MM.1S (cell line): ENCODE measurements around the gene PIWIL1.

Experiments
- DNase-seq: peaks from one replicate; pipeline ENCODE4 v3.0.0-alpha.2; 2015
- H2AFZ ChIP-seq: fragments of 300-600 bp; sonication (generic); 2 replicates; pipeline ENCODE4 v1.6.0; 2016; ENCODE audit warnings: antibody characterized with exemption, low read length
- H3F3A ChIP-seq: fragments of 300-600 bp; sonication (generic); 2 replicates; pipeline ENCODE4 v1.6.1; 2016; ENCODE audit warnings: mild to moderate bottlenecking, antibody characterized with exemption, low read length, moderate library complexity, mixed read lengths; ENCODE audit not compliant: insufficient read depth
- H3K27ac ChIP-seq: fragments of 300-600 bp; sonication (generic); 2 replicates; pipeline ENCODE4 v1.5.1; 2016; ENCODE audit warnings: mild to moderate bottlenecking, low read length
- H3K27me3 ChIP-seq: fragments of 300-600 bp; sonication (generic); replicated peaks from 2 replicates; pipeline ENCODE4 v1.6.0; 2016; ENCODE audit warnings: low read length; ENCODE audit not compliant: insufficient read depth
- H3K36me3 ChIP-seq: fragments of 300-600 bp; sonication (generic); replicated peaks from 2 replicates; pipeline ENCODE4 v1.6.1; 2016; ENCODE audit warnings: mild to moderate bottlenecking, low read length, mixed read lengths; ENCODE audit not compliant: insufficient read depth
- H3K4me1 ChIP-seq: fragments of 300-600 bp; sonication (generic); 2 replicates; pipeline ENCODE4 v1.6.1; 2016; ENCODE audit warnings: low read length, mixed read lengths
- H3K4me2 ChIP-seq: fragments of 300-600 bp; sonication (generic); 2 replicates; pipeline ENCODE4 v1.6.0; 2016; ENCODE audit warnings: low read depth, low read length
- H3K4me3 ChIP-seq: fragments of 300-600 bp; sonication (generic); 2 replicates; pipeline ENCODE4 v1.5.1; 2016; ENCODE audit warnings: low read length, mixed read lengths
- H3K79me2 ChIP-seq: fragments of 300-600 bp; sonication (generic); 2 replicates; pipeline ENCODE4 v1.6.1; 2016; ENCODE audit warnings: mixed run types, low read length, mixed read lengths
- H3K9ac ChIP-seq: fragments of 300-600 bp; sonication (generic); 2 replicates; pipeline ENCODE4 v1.6.1; 2016; ENCODE audit warnings: low read length, mixed read lengths
- H3K9me2 ChIP-seq: fragments of 300-600 bp; sonication (generic); replicated peaks from 2 replicates; pipeline ENCODE4 v1.6.1; 2016; ENCODE audit warnings: mild to moderate bottlenecking, low read length, mixed read lengths; ENCODE audit not compliant: insufficient read depth
- H3K9me3 ChIP-seq: fragments of 300-600 bp; sonication (generic); replicated peaks from 2 replicates; pipeline ENCODE4 v1.6.1; 2016; ENCODE audit warnings: mild to moderate bottlenecking, low read length, mixed read lengths; ENCODE audit not compliant: insufficient read depth
- H4K20me1 ChIP-seq: fragments of 300-600 bp; sonication (generic); 2 replicates; pipeline ENCODE4 v1.6.1; 2016; ENCODE audit warnings: mild to moderate bottlenecking, low read length, moderate library complexity, mixed read lengths; ENCODE audit not compliant: insufficient read depth
- CTCF ChIP-seq: fragments of 300-600 bp; sonication (generic); IDR thresholded peaks from 2 replicates; pipeline ENCODE4 v1.5.1; 2016; ENCODE audit warnings: antibody characterized with exemption, low read length, mixed read lengths
- EZH2 ChIP-seq: fragments of 300-600 bp; sonication (generic); optimal IDR thresholded peaks from 2 replicates; pipeline ENCODE3; 2017; ENCODE audit warnings: low read depth, mild to moderate bottlenecking, antibody characterized with exemption, low read length, mixed read lengths
- EZH2phosphoT487 ChIP-seq: fragments of 300-600 bp; sonication (generic); IDR thresholded peaks from 2 replicates; pipeline ENCODE4 v1.6.1; 2018; ENCODE audit warnings: antibody characterized with exemption, low read length

PIWIL1 gene

GRCh38 chr12:130320536-130320935 lies 17.2 kb upstream of the PIWIL1 start:
- Histone ChIP-seq H3K27me3 (no peaks in the 10 kb centered on the region), H3K4me1 (no peaks in the 10 kb centered on the region), H3K9ac (no peak overlapping the region), H3K9me3 (no peaks in the 10 kb centered on the region), H3K4me3 (no peak overlapping the region), H2AFZ (no peak overlapping the region), H3F3A (no peaks in the 10 kb centered on the region), H3K79me2 (no peaks in the 10 kb centered on the region), H4K20me1 (no peaks in the 10 kb centered on the region), H3K9me2 (no peaks in the 10 kb centered on the region), H3K27ac (no peak overlapping the region), H3K36me3 (no peaks in the 10 kb centered on the region), H3K4me2 (no peak overlapping the region)
- no peak for DNase-seq
- no peak for TF ChIP-seq EZH2
- no peak for TF ChIP-seq CTCF
- TF ChIP-seq EZH2phosphoT487: no peak

- TF ChIP-seq CTCF (no peak), EZH2phosphoT487 (no peak), EZH2 (no peak)
- H2AFZ ChIP-seq: no peak overlapping the region
- no peaks in the 10 kb centered on the region for H3F3A ChIP-seq
- H3K36me3 ChIP-seq: no peaks in the 10 kb centered on the region
- no peaks in the 10 kb centered on the region for H3K79me2 ChIP-seq
- DNase-seq: no peak
- no peak overlapping the region for H3K27ac ChIP-seq
- H3K4me2 ChIP-seq: no peak overlapping the region
- H3K9ac ChIP-seq: no peak overlapping the region
- H3K4me1 ChIP-seq: no peaks in the 10 kb centered on the region
- no peaks in the 10 kb centered on the region for H4K20me1 ChIP-seq
- no peaks in the 10 kb centered on the region for H3K9me3 ChIP-seq
- no peak overlapping the region for H3K4me3 ChIP-seq
- no peaks in the 10 kb centered on the region for H3K27me3 ChIP-seq
- no peaks in the 10 kb centered on the region for H3K9me2 ChIP-seq
Measured at GRCh38 chr12:130322263-130322662, 15.4 kb upstream of the PIWIL1 start.

- Histone ChIP-seq H2AFZ (no peak overlapping the region), H3K4me3 (no peak overlapping the region), H3K9me3 (no peaks in the 10 kb centered on the region), H4K20me1 (no peaks in the 10 kb centered on the region), H3F3A (no peaks in the 10 kb centered on the region), H3K27me3 (no peaks in the 10 kb centered on the region; the same call in 1 of the 2 replicates), H3K4me2 (no peak overlapping the region), H3K9ac (no peak overlapping the region), H3K79me2 (no peaks in the 10 kb centered on the region), H3K36me3 (no peaks in the 10 kb centered on the region), H3K27ac (no peak overlapping the region), H3K9me2 (no peaks in the 10 kb centered on the region), H3K4me1 (no peaks in the 10 kb centered on the region)
- no peak for DNase-seq
- TF ChIP-seq EZH2phosphoT487 (no peak), EZH2 (no peak), CTCF (no peak)
Measured at GRCh38 chr12:130330685-130331084, 7.0 kb upstream of the PIWIL1 start.
